ENCODE measurements around the gene MGARP.

DNA sequence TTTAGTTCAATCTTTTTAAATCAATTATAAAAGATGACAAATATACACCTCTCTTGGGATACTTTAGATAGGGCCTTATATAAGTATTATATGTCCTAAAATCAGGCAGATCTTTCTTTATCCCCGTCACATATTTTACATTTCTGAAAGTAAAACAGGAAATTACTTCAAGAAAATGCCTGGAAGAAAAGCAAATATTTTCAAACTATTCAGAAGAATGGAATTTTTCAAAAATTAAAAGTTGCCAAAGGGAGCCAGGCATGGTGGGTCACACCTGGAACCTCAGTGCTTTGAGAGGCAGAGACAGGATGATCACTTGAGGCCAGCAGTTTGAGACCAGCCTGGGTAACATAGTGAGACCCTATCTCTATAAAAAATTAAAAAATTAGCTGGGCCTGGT is 34.4 kb downstream of the MGARP start:
- TF ChIP-seq, protein P1, sequence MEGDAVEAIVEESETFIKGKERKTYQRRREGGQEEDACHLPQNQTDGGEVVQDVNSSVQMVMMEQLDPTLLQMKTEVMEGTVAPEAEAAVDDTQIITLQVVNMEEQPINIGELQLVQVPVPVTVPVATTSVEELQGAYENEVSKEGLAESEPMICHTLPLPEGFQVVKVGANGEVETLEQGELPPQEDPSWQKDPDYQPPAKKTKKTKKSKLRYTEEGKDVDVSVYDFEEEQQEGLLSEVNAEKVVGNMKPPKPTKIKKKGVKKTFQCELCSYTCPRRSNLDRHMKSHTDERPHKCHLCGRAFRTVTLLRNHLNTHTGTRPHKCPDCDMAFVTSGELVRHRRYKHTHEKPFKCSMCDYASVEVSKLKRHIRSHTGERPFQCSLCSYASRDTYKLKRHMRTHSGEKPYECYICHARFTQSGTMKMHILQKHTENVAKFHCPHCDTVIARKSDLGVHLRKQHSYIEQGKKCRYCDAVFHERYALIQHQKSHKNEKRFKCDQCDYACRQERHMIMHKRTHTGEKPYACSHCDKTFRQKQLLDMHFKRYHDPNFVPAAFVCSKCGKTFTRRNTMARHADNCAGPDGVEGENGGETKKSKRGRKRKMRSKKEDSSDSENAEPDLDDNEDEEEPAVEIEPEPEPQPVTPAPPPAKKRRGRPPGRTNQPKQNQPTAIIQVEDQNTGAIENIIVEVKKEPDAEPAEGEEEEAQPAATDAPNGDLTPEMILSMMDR (IDR thresholded peaks at IDR 0.05) = no peak
- no peak for TF ChIP-seq POLR2A (IDR thresholded peaks at IDR 0.05)
- TF ChIP-seq EP300 (IDR thresholded peaks at IDR 0.05) = no peak

Data from tibial nerve (tissue), 4 donors.